H9 (cell line): Measurements from ENCODE around the gene LRRC39. TPM values are rescaled to one million over a fixed set of nuclear protein-coding genes. Genes with fewer than 3 reads are reported as not detected.

ENCODE experiments used
- DNase-seq: peaks from one replicate; pipeline ENCODE4 v3.0.0-alpha.2; 2017
- H2AFZ ChIP-seq: one replicate; pipeline ENCODE4 v1.6.1; 2013; ENCODE audit warnings: mild to moderate bottlenecking, low read length, control low read depth, moderate library complexity
- H2AK5ac ChIP-seq: 2 replicates; pipeline ENCODE4 v1.6.1; 2013; ENCODE audit warnings: low read length, control low read depth, mixed read lengths; ENCODE audit not compliant: insufficient read length
- H2BK120ac ChIP-seq: one replicate; pipeline ENCODE4 v1.6.1; 2013; ENCODE audit warnings: low read depth, mild to moderate bottlenecking, low read length, control low read depth, inconsistent platforms; ENCODE audit not compliant: poor library complexity, severe bottlenecking
- H2BK12ac ChIP-seq: 2 replicates; pipeline ENCODE4 v1.6.1; 2013; ENCODE audit warnings: low read length, control low read depth, mixed read lengths, low read depth; ENCODE audit not compliant: insufficient read length
- H2BK15ac ChIP-seq: 2 replicates; pipeline ENCODE4 v1.6.1; 2013; ENCODE audit warnings: low read depth, low read length, control low read depth
- H2BK20ac ChIP-seq: one replicate; pipeline ENCODE4 v1.6.1; 2013; ENCODE audit warnings: low read depth, mild to moderate bottlenecking, low read length, control low read depth, inconsistent platforms; ENCODE audit not compliant: poor library complexity, severe bottlenecking
- H2BK5ac ChIP-seq: 2 replicates; pipeline ENCODE4 v1.6.1; 2013; ENCODE audit warnings: low read length, control low read depth, mixed read lengths; ENCODE audit not compliant: insufficient read length
- H3K14ac ChIP-seq: 2 replicates; pipeline ENCODE4 v1.6.1; 2013; ENCODE audit warnings: low read length, control low read depth; ENCODE audit not compliant: insufficient read depth
- H3K18ac ChIP-seq: 2 replicates; pipeline ENCODE4 v1.6.1; 2013; ENCODE audit warnings: low read depth, mild to moderate bottlenecking, mixed read lengths, low read length, control low read depth; ENCODE audit not compliant: insufficient read length
- H3K23ac ChIP-seq: 2 replicates; pipeline ENCODE4 v1.6.1; 2013; ENCODE audit warnings: low read length, control low read depth, mixed read lengths, low read depth; ENCODE audit not compliant: insufficient read length
- H3K23me2 ChIP-seq: 2 replicates; pipeline ENCODE4 v1.6.1; 2013; ENCODE audit warnings: low read depth, mild to moderate bottlenecking, mixed read lengths, low read length, control low read depth; ENCODE audit not compliant: insufficient read length, poor library complexity, severe bottlenecking
- H3K27ac ChIP-seq: 2 replicates; pipeline ENCODE4 v1.5.1; 2013; ENCODE audit warnings: low read length, control low read depth, mixed read lengths, low read depth; ENCODE audit not compliant: insufficient read length
- H3K27me3 ChIP-seq: 2 replicates; pipeline ENCODE4 v1.6.1; 2013; ENCODE audit warnings: low read length, control low read depth, inconsistent platforms; ENCODE audit not compliant: insufficient read depth
- H3K4ac ChIP-seq: 2 replicates; pipeline ENCODE4 v1.6.1; 2013; ENCODE audit warnings: low read depth, mild to moderate bottlenecking, control low read depth, inconsistent platforms, low read length, moderate library complexity
- H3K4me1 ChIP-seq: 2 replicates; pipeline ENCODE4 v1.6.1; 2013; ENCODE audit warnings: low read length, control low read depth, inconsistent platforms; ENCODE audit not compliant: insufficient read depth
- H3K4me2 ChIP-seq: 2 replicates; pipeline ENCODE4 v1.6.1; 2013; ENCODE audit warnings: low read length, control low read depth, mixed read lengths; ENCODE audit not compliant: insufficient read length, insufficient read depth
- H3K56ac ChIP-seq: 2 replicates; pipeline ENCODE4 v1.6.1; 2013; ENCODE audit warnings: low read depth, mild to moderate bottlenecking, mixed read lengths, low read length, control low read depth; ENCODE audit not compliant: insufficient read length
- H3K79me1 ChIP-seq: 2 replicates; pipeline ENCODE4 v1.6.1; 2013; ENCODE audit warnings: low read depth, mild to moderate bottlenecking, moderate library complexity, low read length, control low read depth, inconsistent platforms; ENCODE audit not compliant: insufficient read depth, poor library complexity, severe bottlenecking
- H3K79me2 ChIP-seq: 2 replicates; pipeline ENCODE4 v1.6.1; 2013; ENCODE audit warnings: low read length, control low read depth, inconsistent platforms; ENCODE audit not compliant: insufficient read depth
- H3K9ac ChIP-seq: 2 replicates; pipeline ENCODE4 v1.6.1; 2013; ENCODE audit warnings: low read length, control low read depth, mixed read lengths; ENCODE audit not compliant: insufficient read length; ENCODE audit errors: extremely low read depth
- H3K9me3 ChIP-seq: one replicate; pipeline ENCODE4 v1.6.1; 2013; ENCODE audit warnings: low read depth, low read length, inconsistent platforms; ENCODE audit not compliant: control insufficient read depth
- H3T11ph ChIP-seq: one replicate; pipeline ENCODE4 v1.6.1; 2013; ENCODE audit warnings: mild to moderate bottlenecking, low read length, control low read depth, inconsistent platforms
- H4K20me1 ChIP-seq: one replicate; pipeline ENCODE4 v1.6.1; 2013; ENCODE audit not compliant: control insufficient read depth, insufficient read length, insufficient read depth
- H4K5ac ChIP-seq: 2 replicates; pipeline ENCODE4 v1.6.1; 2013; ENCODE audit warnings: low read depth, mild to moderate bottlenecking, mixed read lengths, low read length, control low read depth; ENCODE audit not compliant: insufficient read length
- H4K8ac ChIP-seq: replicated peaks from 2 replicates; pipeline ENCODE4 v1.6.1; 2013; ENCODE audit warnings: low read length, control low read depth, mixed read lengths, low read depth; ENCODE audit not compliant: insufficient read length
- H4K91ac ChIP-seq: 2 replicates; pipeline ENCODE4 v1.6.1; 2013; ENCODE audit warnings: low read depth, mild to moderate bottlenecking, moderate library complexity, mixed read lengths, low read length, control low read depth; ENCODE audit not compliant: insufficient read length
- H3K27ac Mint-ChIP-seq, 3 experiments: 2 replicates in 2 of 3; 3 replicates in 1 of 3; pipeline ENCODE4 v1.8.0; 2020 to 2021; ENCODE audit warnings: mixed read lengths in 3 of 3, mild to moderate bottlenecking in 1 of 3, moderate library complexity in 1 of 3
- H3K27me3 Mint-ChIP-seq: 2 replicates; pipeline ENCODE4 v1.8.0; 2021; ENCODE audit warnings: low read depth, mild to moderate bottlenecking, moderate library complexity, mixed read lengths
- H3K36me3 Mint-ChIP-seq, 3 experiments: 2 replicates in 2 of 3; 3 replicates in 1 of 3; pipeline ENCODE4 v1.8.0; 2020 to 2021; ENCODE audit warnings: low read depth in 3 of 3, mixed read lengths in 3 of 3; ENCODE audit not compliant: insufficient read depth in 1 of 3
- H3K4me1 Mint-ChIP-seq, 2 experiments: 2 replicates each; pipeline ENCODE4 v1.8.0; 2020; ENCODE audit warnings: mixed read lengths in 2 of 2
- H3K4me3 Mint-ChIP-seq, 2 experiments: 2 replicates in 1 of 2; 3 replicates in 1 of 2; pipeline ENCODE4 v1.8.0; 2020 to 2021; ENCODE audit warnings: mild to moderate bottlenecking in 2 of 2, mixed read lengths in 2 of 2, moderate library complexity in 1 of 2
- H3K9me3 Mint-ChIP-seq, 2 experiments: 2 replicates in 1 of 2; 3 replicates in 1 of 2; pipeline ENCODE4 v1.8.0; 2020; ENCODE audit warnings: mild to moderate bottlenecking in 2 of 2, mixed read lengths in 2 of 2, moderate library complexity in 1 of 2
- WGBS: extraction: QIAGEN DNeasy Blood & Tissue Kit; methylation state at CpG from one replicate; pipeline ENCODE4 v1.1.7; 2013; ENCODE audit warnings: missing lambda C conversion rate, low lambda C conversion rate, mixed read lengths; ENCODE audit not compliant: insufficient read length; ENCODE audit errors: extremely low coverage; 5-methylcytosine and 5-hydroxymethylcytosine counted together
- total RNA-seq: library from RNA; stranded (reverse); gene quantifications from 2 replicates; pipeline ENCODE4 v1.2.1, GENCODE V29; 2021
- TF ChIP-seq, protein P1 (sequence below): fragments of 200-600 bp; sonication (generic); conservative IDR thresholded peaks from 3 replicates; pipeline ENCODE4 v1.8.0; 2021; ENCODE audit warnings: antibody characterized with exemption, mild to moderate bottlenecking

The LRRC39 gene
- total RNA-seq, 1 experiment from 2014 or later, result 0.37 TPM

DNA sequence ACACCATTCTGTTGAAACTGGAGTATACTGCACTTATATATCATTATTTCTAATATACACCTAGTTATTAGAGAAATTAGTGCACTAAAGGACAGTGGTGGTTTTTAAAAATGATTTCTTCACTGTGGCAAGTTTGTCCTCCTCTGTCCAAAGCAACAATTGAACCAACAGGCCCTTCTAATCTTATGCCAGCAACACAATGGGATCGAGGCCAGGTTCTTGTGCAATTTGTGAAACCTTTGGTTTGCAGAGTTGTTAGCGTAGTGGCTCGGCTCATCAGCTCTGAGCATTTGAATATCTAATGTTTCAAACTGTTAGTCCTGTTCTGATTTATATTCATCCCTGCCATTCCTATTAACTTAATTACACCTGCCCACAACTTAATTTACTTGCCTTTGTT is 9.9 kb upstream of the LRRC39 start:
- Histone ChIP-seq H3K14ac (no peak overlapping the region), H3K79me1 (no peaks in the 10 kb centered on the region), H3K18ac (no peak overlapping the region), H3K79me2 (no peaks in the 10 kb centered on the region), H2BK120ac (no peak overlapping the region), H3K4me2 (no peak overlapping the region), H3T11ph (no peak overlapping the region), H2BK5ac (no peak overlapping the region), H3K4me1 (no peaks in the 10 kb centered on the region), H2BK20ac (no peak overlapping the region), H3K9me3 (no peaks in the 10 kb centered on the region), H2BK12ac (no peak overlapping the region), H3K27ac (no peak overlapping the region), H4K5ac (no peak overlapping the region), H3K9ac (no peak overlapping the region), H3K23ac (no peak overlapping the region), H4K91ac (no peak overlapping the region), H3K56ac (no peak overlapping the region), H3K4ac (no peak overlapping the region), H2AK5ac (no peak overlapping the region), H3K27me3 (no peaks in the 10 kb centered on the region), H2AFZ (no peak overlapping the region), H4K20me1 (no peaks in the 10 kb centered on the region), H2BK15ac (no peak overlapping the region), H3K23me2 (no peaks in the 10 kb centered on the region), H4K8ac (no peak overlapping the region)
- Mint-ChIP-seq H3K36me3 (no peaks in the 10 kb centered on the region; a peak in 1 of 7 replicates), H3K4me3 (no peak overlapping the region), H3K27ac (no peak overlapping the region), H3K9me3 (no peaks in the 10 kb centered on the region), H3K27me3 (no peaks in the 10 kb centered on the region), H3K4me1 (no peaks in the 10 kb centered on the region)
- TF ChIP-seq, protein P1, sequence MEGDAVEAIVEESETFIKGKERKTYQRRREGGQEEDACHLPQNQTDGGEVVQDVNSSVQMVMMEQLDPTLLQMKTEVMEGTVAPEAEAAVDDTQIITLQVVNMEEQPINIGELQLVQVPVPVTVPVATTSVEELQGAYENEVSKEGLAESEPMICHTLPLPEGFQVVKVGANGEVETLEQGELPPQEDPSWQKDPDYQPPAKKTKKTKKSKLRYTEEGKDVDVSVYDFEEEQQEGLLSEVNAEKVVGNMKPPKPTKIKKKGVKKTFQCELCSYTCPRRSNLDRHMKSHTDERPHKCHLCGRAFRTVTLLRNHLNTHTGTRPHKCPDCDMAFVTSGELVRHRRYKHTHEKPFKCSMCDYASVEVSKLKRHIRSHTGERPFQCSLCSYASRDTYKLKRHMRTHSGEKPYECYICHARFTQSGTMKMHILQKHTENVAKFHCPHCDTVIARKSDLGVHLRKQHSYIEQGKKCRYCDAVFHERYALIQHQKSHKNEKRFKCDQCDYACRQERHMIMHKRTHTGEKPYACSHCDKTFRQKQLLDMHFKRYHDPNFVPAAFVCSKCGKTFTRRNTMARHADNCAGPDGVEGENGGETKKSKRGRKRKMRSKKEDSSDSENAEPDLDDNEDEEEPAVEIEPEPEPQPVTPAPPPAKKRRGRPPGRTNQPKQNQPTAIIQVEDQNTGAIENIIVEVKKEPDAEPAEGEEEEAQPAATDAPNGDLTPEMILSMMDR, result no peak
- no peak for DNase-seq
- WGBS, result no CpG with 5 or more reads among the region's 3 CpGs
